H1 (cell line): Measurements from ENCODE around the gene HPCAL4. TPM values are rescaled to one million over a fixed set of nuclear protein-coding genes. Genes with fewer than 3 reads are reported as not detected.

Experiments
- RFX5 ChIP-seq: IDR thresholded peaks from 2 replicates; pipeline ENCODE4 v1.6.1; 2011; ENCODE audit warnings: low read depth, low read length, improper control_type of control experiment, borderline replicate concordance
- polyA plus RNA-seq, 7 experiments: library from polyadenylated mRNA; depleted of rRNA in 3 of 7; stranded (reverse) in 5 of 7; unstranded in 2 of 7; fragments of >200 nt in 5 of 7; fragments of 200-250 nt in 2 of 7; gene quantifications; 1 replicate in 5 of 7; 2 replicates in 1 of 7; 4 replicates in 1 of 7; pipeline versions ENCODE4 v1.2.1 to v1.2.3, GENCODE V29; 2011 to 2013; ENCODE audit warnings: missing spikeins in 2 of 7, mixed read lengths in 2 of 7
- total RNA-seq: library from RNA; stranded (reverse); fragmentation: NEBNext Ultra II Directional; extraction: Animal tissue kit (Norgen Biotek cat#: 25700); gene quantifications from 2 replicates; pipeline ENCODE4 v1.2.1, GENCODE V29; 2021

HPCAL4 gene
- total and polyA plus RNA-seq, 2 of the 8 experiments (the other 6 are each of a cell fraction or from before 2014, with no cell fraction given), result 0.54 to 0.74 TPM

- TF ChIP-seq RFX5, result no peak
Observed at GRCh38 chr1:39640861-39641260, 50.4 kb downstream of the HPCAL4 start (continued).
